Brain pericyte (primary cell): ENCODE measurements around the gene ZNF500.

ENCODE experiments used
- DNase-seq: peaks from one replicate; pipeline ENCODE4 v3.0.0-alpha.2; 2012; ENCODE audit warnings: low read depth, low spot score

The ZNF500 gene

DNA sequence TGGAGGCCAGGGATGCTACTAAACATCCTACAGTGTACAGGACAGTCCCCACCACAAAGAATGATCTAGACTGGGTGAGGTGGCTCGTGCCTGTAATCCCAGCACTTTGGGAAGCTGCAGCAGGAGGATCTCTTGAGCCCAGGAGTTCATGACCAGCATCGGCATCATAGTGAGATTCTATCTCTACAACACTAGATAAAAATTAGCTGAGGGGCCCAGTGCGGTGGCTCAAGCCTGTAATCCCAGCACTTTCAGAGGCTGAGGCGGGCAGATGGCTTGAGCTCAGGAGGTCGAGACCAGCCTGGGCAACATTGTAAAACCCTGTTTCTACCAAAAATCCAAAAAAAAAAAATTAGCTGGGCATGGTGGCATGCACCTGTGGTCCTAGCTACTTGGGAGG lies 5.4 kb upstream of the ZNF500 start:
- no peak for DNase-seq

DNA sequence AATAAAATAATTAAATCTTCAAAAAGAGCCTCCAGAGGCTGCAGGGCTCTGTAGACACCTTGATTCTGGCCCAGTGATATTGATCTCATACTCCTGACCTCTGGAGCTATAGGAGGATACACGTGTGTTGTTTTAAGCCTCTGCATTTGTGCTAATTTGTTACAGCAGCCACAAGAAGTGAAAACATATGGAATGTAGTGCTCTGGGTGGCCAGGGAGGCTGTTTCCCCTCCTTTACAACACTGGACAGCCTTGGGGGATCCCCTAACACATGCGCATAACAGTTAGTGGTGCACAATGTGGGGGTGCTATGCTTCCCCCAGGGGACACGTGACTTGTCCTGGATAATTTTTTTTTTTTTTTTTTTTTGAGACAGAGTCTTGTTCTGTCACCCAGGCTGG lies 4.7 kb upstream of the ZNF500 start:
- no peak for DNase-seq

DNA sequence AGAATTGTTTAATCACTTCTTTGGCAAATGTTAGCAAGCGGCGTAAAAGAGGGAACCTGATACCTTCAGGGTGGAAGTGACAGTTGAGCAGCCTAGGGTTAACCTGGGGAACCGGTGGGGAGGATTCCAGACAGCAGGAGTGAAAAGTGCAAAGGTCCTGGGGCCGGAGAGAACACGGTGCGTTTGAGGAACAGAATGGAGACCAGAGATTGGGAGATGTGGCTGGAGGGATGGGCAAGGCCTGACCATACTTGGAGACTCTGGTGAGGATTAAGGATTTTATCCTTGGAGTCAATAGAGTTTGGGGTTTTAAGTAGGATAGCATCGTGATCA lies 2.3 kb upstream of the ZNF500 start:
- DNase-seq, result no peak

DNA sequence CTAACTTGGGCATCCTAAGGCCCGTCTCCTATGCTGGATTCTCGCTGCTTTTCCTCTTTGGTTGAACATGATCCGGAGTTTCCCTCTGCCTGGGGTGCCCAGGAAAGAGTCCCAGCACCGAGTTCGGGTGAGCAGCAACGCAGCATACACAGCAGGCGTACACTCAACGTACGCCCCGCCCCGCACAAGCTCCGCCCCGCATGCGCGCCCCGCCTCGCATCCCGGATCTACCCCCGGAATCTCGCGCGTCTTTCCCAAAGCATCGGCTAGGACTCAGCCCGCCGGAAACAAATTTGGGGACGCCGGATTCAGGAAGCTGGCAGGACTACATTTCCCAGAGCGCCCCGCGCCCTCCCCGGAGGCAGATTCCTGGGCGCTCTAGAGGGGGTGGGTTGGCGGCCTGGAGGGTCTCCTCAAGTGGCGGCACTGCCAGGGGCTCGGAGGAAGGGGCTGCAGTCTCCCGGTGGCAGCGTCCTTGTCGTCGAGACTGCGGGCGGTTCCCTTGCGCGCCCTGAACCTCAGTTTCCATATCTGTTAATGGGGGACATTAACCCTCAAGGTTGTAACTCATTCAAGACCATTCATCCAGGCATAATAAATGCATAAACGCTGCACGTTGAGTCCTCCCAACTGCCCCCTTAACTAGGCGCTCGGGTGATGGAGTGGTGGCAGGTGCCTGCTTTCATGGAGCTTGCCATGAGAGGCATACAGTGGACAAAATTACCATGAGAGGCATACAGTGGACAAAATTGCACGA lies 1.8 kb upstream of the ZNF500 start:
- peak; percentile 84 for DNase-seq

DNA sequence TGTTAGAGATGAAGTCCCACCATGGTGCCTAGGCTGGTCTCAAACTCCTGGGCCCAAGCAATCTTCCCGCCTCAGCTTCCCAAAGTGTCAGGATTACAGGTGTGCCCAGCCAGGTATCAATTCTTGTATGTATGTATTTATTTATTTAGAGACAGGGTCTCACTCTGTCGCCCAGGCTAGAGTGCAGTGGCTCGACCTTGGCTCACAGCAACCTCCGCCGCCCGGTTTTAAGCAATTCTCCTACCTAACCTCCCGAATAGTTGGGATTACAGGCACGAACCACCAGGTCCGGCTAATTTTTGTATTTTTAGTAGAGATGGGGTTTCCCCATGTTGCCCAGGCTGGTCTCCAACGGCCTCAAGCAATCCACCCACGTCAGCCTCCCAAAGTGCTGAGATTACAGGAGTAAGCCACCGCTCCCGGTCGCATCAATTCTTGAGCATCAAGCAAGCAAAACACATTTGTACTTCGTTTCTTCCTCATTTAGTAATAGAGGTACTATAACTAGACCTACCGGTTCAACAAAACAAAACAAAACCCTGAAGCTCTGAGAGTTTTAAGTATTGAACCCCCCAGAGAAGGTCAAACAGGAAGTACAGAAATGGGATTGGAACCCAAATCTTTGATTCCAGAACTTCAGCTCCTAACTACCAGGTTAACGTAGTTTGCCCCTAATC lies 1.0 kb upstream of the ZNF500 start:
- no peak for DNase-seq

DNA sequence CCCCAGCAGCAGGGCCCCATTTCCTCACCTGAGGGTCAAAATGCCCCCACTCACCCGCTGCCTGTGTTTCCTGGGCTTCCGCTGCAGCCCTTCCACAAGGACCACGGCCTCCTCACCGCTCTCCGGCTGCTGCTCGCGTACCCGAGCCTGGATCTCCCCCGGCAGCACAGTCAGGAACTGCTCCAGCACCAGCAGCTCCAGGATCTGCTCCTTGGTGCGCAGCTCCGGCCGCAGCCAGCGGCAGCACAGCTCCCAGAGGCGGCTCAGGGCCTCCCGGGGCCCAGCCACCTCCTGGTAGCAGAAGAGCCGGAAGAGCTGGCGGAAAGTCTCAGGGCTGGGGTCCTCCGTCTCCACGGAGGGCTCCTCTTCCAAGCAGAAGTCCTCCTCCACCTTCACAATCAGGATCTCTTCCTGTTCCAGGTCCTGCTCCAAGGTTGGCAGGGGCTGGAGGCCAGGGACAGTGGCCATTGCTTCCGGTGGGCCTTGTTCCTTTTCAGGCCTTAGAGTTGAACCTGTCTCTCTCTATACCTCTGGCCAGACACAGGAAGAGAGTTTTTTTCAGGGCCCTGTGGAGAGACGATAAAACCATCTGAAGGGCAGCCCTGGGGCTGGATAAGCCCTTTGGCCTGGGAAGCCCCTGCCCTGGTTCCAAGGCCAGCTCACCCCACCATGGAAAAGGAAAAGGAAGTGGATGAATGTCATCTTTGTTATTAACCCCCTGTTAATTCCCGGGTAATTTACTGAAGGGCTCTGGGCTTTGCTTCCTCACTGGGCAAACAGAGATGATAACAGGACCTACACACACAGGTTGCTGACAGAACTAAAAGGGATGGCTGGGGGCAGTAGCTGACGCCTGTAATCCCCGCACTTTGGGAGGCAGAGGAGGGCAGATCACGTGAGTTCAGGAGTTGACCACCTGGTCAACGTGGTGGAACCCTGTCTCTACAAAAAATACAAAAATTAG lies 1.2 kb downstream of the ZNF500 start:
- DNase-seq, result no peak

DNA sequence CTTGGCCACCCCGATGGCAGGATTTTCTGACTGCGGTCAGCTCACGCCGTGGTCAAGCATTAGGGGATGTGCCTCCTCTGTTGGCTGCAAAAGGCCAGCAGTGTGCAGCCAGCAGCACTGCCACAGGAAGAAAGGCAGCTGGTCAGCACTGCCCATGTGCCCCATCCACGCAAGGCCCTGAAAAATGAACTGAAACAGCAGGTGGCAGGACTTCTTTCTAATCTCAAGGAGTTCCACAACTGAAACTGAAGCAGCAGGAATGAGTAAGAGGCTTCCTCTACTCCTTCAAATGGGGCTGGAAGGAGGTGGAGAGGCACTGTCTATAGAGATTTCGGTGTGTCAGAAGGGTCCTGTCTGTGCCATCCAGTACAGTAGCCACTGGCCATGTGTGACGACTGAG lies 3.2 kb downstream of the ZNF500 start:
- no peak for DNase-seq

DNA sequence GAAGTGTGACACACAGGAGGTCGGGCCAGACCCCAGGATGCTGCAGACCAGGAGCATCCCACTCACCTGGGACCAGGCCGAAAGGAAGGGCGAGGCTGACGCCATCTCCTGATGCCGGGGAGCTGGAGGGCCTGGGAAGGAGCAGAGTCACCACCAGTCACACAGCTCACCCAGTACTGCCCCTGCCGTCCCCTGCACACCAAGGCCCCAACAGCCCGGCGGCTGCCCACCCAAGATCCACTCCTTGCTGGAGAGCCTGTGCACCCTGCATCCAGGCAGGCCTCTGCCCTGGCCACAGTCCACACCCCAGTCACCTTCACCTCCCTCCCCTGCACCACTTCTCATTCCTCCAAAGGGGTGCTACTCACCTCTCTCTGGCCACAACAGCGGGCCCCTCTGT lies 4.8 kb downstream of the ZNF500 start:
- no peak for DNase-seq

DNA sequence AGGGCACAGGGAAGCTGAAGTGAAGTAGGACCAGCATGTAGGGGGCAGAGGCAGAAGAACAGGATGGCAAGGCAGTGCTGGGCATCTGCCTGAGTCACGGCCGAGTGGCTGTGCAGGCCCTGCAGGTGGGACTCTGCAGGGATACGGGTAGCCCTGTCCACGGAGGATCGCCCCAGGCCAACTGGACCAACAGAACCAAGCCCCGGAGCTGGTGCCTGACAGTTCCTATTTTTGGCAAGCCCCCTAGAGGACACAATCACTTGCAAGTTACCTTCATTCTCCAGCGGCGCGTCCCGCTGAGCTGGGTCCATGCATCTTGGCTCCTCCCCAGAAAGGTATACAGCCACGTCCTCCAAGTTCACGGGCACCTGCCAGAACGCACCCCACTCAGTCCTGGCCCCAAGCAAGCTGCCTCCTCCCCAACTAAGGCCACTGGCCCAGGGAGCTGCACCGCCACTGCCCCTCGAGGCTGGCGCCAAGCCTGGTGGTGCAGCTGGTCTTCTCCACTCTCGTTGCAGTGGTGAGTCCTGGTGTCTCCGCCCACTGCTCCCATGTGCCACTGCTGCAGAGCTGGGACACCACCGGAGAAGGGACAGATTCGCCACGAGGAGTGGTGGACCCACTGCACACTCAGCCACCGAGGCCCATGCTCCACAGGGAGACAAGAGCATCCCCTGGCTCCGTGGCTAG lies 6.6 kb downstream of the ZNF500 start:
- DNase-seq, result no peak

DNA sequence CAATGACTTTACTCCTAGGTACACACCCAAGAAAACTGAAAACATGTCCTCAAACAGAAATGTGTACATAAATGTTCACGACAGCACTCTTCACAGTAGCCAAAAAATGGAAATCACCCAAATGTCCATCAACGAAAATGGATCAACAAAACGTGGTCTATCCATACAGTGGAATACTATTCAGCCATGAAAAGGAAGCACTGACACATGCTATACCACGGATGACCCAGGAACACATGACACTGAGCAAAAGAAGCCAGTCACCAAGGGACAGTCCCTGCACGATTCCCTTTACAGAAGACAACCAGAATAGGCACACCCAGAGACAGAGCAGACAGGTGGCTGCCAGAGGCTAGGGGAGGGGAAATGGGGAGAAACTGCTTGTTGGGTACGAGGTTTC lies 11.3 kb downstream of the ZNF500 start:
- DNase-seq, result no peak

DNA sequence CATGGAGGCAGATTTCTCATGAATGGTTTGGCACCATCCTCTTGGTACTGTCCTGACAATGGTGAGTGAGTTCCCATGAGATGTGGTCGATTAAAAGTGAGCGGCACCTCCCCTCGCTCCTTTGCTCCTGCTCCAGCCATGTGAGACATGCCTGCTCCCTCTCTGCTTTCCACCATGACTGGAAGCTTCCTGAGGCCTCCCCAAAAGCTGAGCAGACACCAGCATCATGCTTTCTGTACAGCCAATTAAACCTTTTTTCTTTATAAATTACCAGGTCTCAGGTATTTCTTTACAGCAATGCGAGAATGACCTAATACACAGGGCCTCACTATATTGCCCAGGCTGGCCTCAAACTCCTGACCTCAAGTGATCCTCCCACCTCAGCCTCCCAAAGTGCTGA lies 12.1 kb downstream of the ZNF500 start:
- no peak for DNase-seq

DNA sequence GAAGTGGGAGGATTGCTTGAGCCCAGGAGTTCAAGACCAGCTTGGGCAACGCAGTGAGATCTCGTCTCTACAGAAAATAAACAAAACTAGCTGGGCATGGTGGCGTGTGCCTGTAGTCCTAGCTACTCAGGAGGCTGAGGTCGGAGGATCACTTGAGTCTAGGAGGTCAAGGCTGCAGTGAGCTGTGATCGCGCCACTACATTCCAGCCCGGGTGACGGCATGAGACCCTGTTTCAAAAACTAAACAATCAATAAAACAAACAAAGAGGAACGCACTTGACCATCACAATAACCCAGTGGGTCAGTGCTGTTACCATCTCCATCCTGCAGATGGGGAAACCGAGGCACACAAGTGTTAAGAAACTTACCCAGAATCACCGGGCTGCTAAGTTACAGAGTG lies 13.7 kb downstream of the ZNF500 start:
- no peak for DNase-seq

DNA sequence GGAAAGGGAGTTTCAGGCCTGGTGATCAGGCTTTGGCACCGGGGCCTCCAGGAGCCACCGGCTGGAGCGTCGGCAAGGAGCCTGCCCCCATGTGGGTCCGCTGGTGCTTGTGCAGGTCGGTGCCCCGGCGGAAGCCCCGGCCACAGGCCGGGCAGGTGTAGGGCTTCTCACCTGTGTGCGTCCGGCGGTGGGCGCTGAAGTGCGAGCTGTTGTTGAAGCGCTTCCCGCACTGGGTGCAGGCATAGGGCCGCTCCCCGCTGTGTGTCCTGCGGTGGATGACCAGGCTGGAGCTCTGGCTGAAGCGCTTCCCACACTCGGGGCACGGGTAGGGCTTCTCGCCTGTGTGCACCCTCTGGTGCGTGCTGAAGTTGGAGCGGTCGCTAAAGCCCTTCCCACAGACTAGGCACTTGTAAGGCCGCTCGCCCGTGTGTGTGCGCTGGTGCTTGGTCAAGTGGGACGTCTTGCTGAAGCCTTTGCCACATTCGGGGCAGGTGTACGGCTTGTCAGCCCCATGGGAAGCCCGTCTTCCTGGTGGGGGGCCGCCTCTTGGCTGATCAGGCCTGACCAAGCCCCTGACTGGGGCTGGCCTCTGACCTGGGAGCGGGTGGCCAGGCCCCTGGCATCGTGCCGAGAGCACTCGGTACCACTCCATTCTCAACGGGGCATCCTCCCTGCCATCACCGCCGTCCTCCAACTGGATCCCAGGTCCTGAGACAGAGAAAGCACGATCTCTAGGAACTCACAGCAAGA lies 14.4 kb downstream of the ZNF500 start:
- no peak for DNase-seq

DNA sequence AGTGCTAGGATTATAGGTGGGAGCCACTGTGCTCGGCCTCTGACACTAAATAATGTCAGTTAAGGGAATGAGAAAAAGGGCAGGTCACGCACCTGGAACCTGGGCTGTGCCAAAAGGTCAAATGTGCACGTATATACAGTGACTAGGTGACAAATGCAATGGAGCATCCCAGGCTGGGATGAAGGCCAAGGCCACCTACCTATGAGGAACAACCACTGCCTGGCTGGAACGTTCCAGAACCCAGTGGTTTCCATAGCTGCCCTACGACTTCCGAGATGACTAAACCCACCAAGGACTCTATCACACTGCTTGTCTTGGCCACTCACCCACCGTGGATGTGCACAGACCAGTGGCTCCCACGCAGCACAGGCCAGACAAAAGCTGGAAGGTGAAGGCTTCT lies 16.1 kb downstream of the ZNF500 start:
- DNase-seq, result no peak

DNA sequence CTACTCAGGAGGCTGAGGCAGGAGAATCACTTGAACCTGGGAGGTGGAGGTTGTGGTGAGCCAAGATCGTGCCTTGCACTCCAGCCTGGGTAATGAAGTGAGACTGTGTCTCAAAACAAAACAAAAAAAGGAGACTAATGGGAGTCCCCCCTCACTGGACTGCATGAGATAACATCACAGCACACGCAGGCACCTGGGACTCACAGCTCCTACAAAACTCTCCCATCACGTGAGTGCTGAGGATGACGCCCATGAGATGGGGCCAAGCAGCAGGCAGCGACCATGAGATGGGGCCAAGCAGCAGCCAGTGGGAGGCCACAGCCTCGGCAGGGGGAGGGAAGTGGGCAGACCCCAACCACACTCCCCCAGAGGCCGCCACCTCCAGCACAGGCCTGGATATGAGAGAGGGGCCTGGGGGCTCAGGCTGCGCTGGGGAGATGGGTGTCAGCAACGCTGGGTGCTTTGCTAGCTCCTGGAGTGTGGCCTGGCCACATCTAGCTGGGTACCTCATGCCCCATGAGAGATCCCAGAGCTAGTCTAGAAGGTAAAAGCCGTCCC lies 17.2 kb downstream of the ZNF500 start:
- DNase-seq, result no peak

DNA sequence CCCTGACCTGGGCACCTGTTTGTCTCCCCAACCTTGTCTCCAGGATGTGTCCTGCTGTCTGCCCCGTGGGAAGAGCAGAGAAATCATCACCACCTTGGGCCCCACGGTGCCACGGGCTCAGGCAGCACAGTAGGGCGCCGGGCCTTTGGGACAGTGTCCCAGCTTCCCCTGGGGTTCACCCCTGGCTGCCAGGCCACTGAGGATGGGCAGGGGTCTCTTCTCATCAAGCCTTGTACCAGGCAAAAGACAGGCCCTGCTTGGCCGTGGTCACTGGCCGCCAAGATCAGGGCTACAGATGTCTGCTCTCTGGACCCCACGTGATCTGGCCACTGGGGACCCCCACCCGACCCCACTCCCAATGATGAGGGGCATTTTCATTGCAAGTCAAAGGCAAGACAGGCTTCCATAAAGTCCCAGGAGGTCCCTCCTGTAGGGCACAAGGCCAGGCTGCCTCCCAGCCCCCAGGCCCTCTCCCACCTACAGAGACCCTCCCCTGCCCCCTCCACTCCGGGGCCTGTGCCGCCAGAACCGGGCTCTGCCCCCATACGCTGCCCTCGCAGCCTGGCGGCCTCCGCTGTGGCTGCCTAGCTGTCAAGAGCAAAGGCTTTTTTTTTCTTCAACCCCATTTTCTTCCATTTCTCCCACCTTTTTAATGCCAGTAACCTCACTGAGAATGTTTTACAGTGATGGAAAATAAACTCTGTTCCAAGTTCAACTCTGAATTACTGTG lies 18.1 kb downstream of the ZNF500 start:
- no peak for DNase-seq

DNA sequence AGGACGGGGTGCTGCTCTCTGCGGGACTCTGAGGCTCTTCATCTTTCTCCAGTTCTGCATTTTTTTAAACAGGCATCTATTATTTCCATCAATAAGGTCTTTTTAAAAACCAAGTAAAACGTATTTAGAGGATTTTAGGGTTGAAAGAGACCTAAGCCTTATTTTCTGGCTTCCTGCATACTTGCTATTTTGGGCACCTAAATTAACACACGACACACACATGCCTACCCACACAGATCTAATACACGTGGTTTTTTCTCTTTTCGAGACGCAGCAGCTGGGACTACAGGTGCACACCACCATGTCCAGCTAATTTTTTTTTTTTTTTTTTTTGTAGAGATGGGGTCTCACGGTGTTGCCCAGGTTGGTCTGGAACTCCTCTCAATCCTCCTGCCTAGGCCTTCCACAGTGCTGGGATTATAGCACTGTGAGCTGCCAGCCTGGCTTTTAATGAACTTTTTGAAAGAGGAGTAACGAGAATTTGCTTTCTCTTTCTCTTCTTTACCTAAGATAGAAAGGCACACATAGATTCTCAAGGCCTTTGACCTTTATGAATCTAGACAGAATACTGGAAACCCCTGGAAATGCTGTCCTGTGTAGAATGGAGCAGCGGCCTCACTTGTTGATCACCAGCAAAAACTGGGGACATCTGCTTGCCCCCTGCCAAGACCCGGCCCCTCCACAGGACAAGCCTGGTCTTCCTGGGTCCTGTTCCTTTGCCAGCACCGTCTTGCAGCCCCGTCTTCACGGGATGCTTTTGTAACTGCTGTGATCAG lies 18.9 kb downstream of the ZNF500 start:
- no peak for DNase-seq

DNA sequence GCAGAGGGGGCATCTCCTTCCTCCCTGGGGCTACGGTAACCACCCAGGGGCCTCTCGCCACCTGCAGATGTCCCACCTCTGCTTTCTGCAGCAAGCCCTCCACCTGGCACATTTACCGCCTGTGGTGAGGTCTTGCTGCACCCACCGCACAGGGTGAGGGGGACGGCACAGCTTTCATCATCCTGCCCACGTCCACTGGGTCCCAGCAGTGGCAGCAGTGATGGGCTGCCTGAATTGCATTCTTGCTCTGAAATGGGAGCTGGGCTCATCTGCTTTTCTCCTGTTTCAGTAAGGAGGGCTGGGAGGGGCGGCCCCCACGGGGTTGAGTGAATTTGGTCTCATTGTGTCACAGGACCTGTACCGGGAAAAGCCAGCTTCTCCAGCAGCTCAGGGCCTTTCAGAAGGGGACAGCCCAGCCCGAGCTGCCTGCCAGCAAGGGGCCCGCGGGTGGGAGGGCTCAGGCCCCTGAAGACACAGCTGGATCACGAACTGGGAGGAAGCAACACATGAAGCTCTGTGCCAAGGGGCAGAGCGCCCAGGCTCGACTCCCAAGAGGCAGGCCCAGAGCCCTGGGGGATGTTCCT lies 19.9 kb downstream of the ZNF500 start:
- DNase-seq, result no peak

DNA sequence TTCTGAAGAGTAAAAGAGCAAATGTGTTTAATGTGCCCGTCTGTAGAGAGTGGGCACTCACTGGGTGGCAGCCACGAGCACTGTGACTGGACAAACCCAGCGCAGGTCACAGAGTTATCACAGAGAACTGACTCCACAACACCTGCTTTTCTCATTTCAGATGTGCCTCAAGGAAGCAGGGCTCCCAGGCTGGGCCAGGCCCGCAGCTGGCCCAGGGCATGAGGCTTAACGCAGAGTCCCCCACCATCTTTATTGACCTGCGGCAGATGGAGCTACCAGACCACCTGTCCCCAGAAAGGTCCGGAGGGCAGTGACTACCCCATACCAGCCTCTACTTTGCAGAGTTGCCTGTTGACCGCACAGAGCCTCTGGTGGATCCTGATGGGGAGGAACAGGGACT lies 20.7 kb downstream of the ZNF500 start:
- DNase-seq, result no peak
